WTC11 (cell line): ENCODE data around the gene RNGTT. TPM values are rescaled to one million over a fixed set of nuclear protein-coding genes. Genes with fewer than 3 reads are reported as not detected.

Experiments
- ATAC-seq: fragments of 200-7000 bp; cut with Tn5 transposase; 2 replicates; pipeline ENCODE4 v1.10.0; 2021; ENCODE audit warnings: mild to moderate bottlenecking, moderate library complexity
- CTCF ChIA-PET: fragments of 300-600 bp; sonication (Branson Sonifier 250); formaldehyde crosslinking; loops from one replicate; lab custom pipeline; 2021; ENCODE audit warnings: antibody characterized with exemption; lab: Charles Lee
- POLR2A ChIA-PET: fragments of 350-600 bp; sonication (Branson Sonifier 250); formaldehyde crosslinking; loops from one replicate; lab custom pipeline; 2021; ENCODE audit warnings: antibody characterized with exemption; lab: Charles Lee
- DNase-seq: peaks from one replicate; pipeline ENCODE4 v3.0.0; 2021; ENCODE audit warnings: low spot score
- H3K27ac Mint-ChIP-seq: 2 replicates; pipeline ENCODE4 v1.8.0; 2021; ENCODE audit warnings: mixed read lengths
- H3K27me3 Mint-ChIP-seq: 2 replicates; pipeline ENCODE4 v1.8.0; 2021; ENCODE audit warnings: low read depth, mild to moderate bottlenecking, moderate library complexity, mixed read lengths
- H3K36me3 Mint-ChIP-seq: 2 replicates; pipeline ENCODE4 v1.8.0; 2021; ENCODE audit warnings: mixed read lengths
- H3K4me1 Mint-ChIP-seq: 2 replicates; pipeline ENCODE4 v1.8.0; 2022; ENCODE audit warnings: mixed read lengths
- H3K4me3 Mint-ChIP-seq: 2 replicates; pipeline ENCODE4 v1.8.0; 2021; ENCODE audit warnings: mild to moderate bottlenecking, moderate library complexity, mixed read lengths
- H3K9me3 Mint-ChIP-seq: 2 replicates; pipeline ENCODE4 v1.8.0; 2021; ENCODE audit warnings: mixed read lengths
- ATF1 ChIP-seq: sonication (generic); formaldehyde crosslinking; IDR thresholded peaks from 2 replicates; pipeline ENCODE4 v1.8.1; 2023; ENCODE audit warnings: mild to moderate bottlenecking, moderate library complexity, missing genetic modification reagents
- E2F5 ChIP-seq: sonication (generic); formaldehyde crosslinking; IDR thresholded peaks from 2 replicates; pipeline ENCODE4 v1.8.1; 2022; ENCODE audit warnings: mild to moderate bottlenecking, moderate library complexity, missing genetic modification reagents
- ELF4 ChIP-seq: sonication (generic); formaldehyde crosslinking; IDR thresholded peaks from 2 replicates; pipeline ENCODE4 v1.8.1; 2022; ENCODE audit warnings: low read depth, mild to moderate bottlenecking, moderate library complexity, missing genetic modification reagents
- ETV6 ChIP-seq: sonication (generic); formaldehyde crosslinking; IDR thresholded peaks from 2 replicates; pipeline ENCODE4 v1.8.1; 2022; ENCODE audit warnings: mild to moderate bottlenecking, missing genetic modification reagents
- GABPB1 ChIP-seq: sonication (generic); formaldehyde crosslinking; IDR thresholded peaks from 2 replicates; pipeline ENCODE4 v1.8.1; 2023; ENCODE audit warnings: mild to moderate bottlenecking, missing genetic modification reagents
- IRF1 ChIP-seq: sonication (generic); formaldehyde crosslinking; IDR thresholded peaks from 2 replicates; pipeline ENCODE4 v1.8.0; 2023; ENCODE audit warnings: missing genetic modification reagents
- NFE2L1 ChIP-seq: sonication (generic); formaldehyde crosslinking; IDR thresholded peaks from 2 replicates; pipeline ENCODE4 v1.8.1; 2023; ENCODE audit warnings: missing genetic modification reagents
- RORB ChIP-seq: fragments of 250-450 bp; sonication (Bioruptor Pico); IDR thresholded peaks from 2 replicates; pipeline ENCODE4 v1.9.0; 2021; ENCODE audit warnings: mild to moderate bottlenecking
- SMAD4 ChIP-seq: sonication (generic); formaldehyde crosslinking; IDR thresholded peaks from 2 replicates; pipeline ENCODE4 v1.8.0; 2022; ENCODE audit warnings: mild to moderate bottlenecking, missing genetic modification reagents
- TCF7 ChIP-seq: sonication (generic); formaldehyde crosslinking; IDR thresholded peaks from 2 replicates; pipeline ENCODE4 v1.8.0; 2022; ENCODE audit warnings: mild to moderate bottlenecking, low read depth, missing genetic modification reagents, moderate library complexity
- TEAD4 ChIP-seq: sonication (generic); formaldehyde crosslinking; IDR thresholded peaks from 2 replicates; pipeline ENCODE4 v1.8.0; 2022; ENCODE audit warnings: mild to moderate bottlenecking, missing genetic modification reagents
- ZNF138 ChIP-seq: sonication (generic); formaldehyde crosslinking; conservative IDR thresholded peaks from 2 replicates; pipeline ENCODE4 v1.8.1; 2022; ENCODE audit warnings: mild to moderate bottlenecking, moderate library complexity, missing genetic modification reagents
- ZNF263 ChIP-seq: sonication (generic); formaldehyde crosslinking; IDR thresholded peaks from 2 replicates; pipeline ENCODE4 v1.8.1; 2022; ENCODE audit warnings: low read depth, mild to moderate bottlenecking, moderate library complexity, missing genetic modification reagents
- ZNF281 ChIP-seq: sonication (generic); formaldehyde crosslinking; IDR thresholded peaks from 2 replicates; pipeline ENCODE4 v1.8.0; 2023; ENCODE audit warnings: mild to moderate bottlenecking, missing genetic modification reagents
- ZNF317 ChIP-seq: sonication (generic); formaldehyde crosslinking; IDR thresholded peaks from 2 replicates; pipeline ENCODE4 v1.8.1; 2023; ENCODE audit warnings: low read depth, mild to moderate bottlenecking, moderate library complexity, missing genetic modification reagents, borderline replicate concordance
- ZSCAN18 ChIP-seq: fragments of 250-450 bp; sonication (Bioruptor Pico); IDR thresholded peaks from 2 replicates; pipeline ENCODE4 v2.1.2; 2022; ENCODE audit warnings: mild to moderate bottlenecking, moderate library complexity
- total RNA-seq: library from RNA; stranded (reverse); gene quantifications from 3 replicates; pipeline ENCODE4 v1.2.3, GENCODE V29; 2021

Gene RNGTT
- total RNA-seq, 1 experiment from 2014 or later = 20.4 TPM

GRCh38 chr6:88566746-88567534, 396.5 kb downstream of the RNGTT start:
- no peak overlapping the region for H3K4me3 Mint-ChIP-seq
- H3K9me3 Mint-ChIP-seq = peaks cover 30% of the 10 kb centered on the region
- ChIA-PET POLR2A (no interaction called here), CTCF (interaction anchor here (0.9 kb wide), 1 partner anchor 74 kb away, joined by 3 read pairs; no protein-coding TSS in a partner anchor)
- peaks cover 11% of the 10 kb centered on the region for H3K4me1 Mint-ChIP-seq
- H3K27me3 Mint-ChIP-seq = no peaks in the 10 kb centered on the region; the same call in 1 of the 2 replicates
- no peak overlapping the region for H3K27ac Mint-ChIP-seq
- TF ChIP-seq E2F5 (CRISPR knock-in tag) = no peak
- DNase-seq (no peak), ATAC-seq (peak; percentile 69)
- H3K36me3 Mint-ChIP-seq = peaks cover 17% of the 10 kb centered on the region

- Mint-ChIP-seq H3K4me3 (no peak overlapping the region), H3K4me1 (peaks cover 20% of the 10 kb centered on the region), H3K27me3 (no peaks in the 10 kb centered on the region; the same call in 1 of the 2 replicates), H3K27ac (no peak overlapping the region), H3K9me3 (peaks cover 21% of the 10 kb centered on the region), H3K36me3 (peaks cover 14% of the 10 kb centered on the region)
- no peak for DNase-seq
- TF ChIP-seq RORB = no peak
- no peak for TF ChIP-seq TCF7 (CRISPR knock-in tag)
- no peak for TF ChIP-seq ZNF263
- no peak for TF ChIP-seq ATF1 (CRISPR knock-in tag)
- no peak for TF ChIP-seq ETV6 (CRISPR knock-in tag)
- TF ChIP-seq ZNF281 (CRISPR knock-in tag) = no peak
- no peak for TF ChIP-seq ELF4
- no peak for TF ChIP-seq IRF1 (CRISPR knock-in tag)
- no peak for TF ChIP-seq TEAD4
- no peak for TF ChIP-seq ZSCAN18 (CRISPR knock-in tag)
- no peak for TF ChIP-seq ZNF317 (CRISPR knock-in tag)
- no peak for TF ChIP-seq GABPB1 (CRISPR knock-in tag)
- TF ChIP-seq ZNF138 (CRISPR knock-in tag) = no peak
- no peak for TF ChIP-seq NFE2L1 (CRISPR knock-in tag)
- no peak for ATAC-seq
- CTCF ChIA-PET = interaction anchor here (0.8 kb wide), 1 partner anchor 34 kb away, joined by 3 read pairs; no protein-coding TSS in a partner anchor
- POLR2A ChIA-PET = no interaction called here
Measured at GRCh38 chr6:88565836-88566235, 397.6 kb downstream of the RNGTT start.

- no peak overlapping the region for H3K27ac Mint-ChIP-seq
- H3K9me3 Mint-ChIP-seq = peaks cover 16% of the 10 kb centered on the region
- H3K4me1 Mint-ChIP-seq = peaks cover 20% of the 10 kb centered on the region
- no peak overlapping the region for H3K4me3 Mint-ChIP-seq
- ATAC-seq = peak; percentile 35; the same call in 1 of the 2 replicates
- no peak for TF ChIP-seq SMAD4
- no peak for TF ChIP-seq ZNF317 (CRISPR knock-in tag)
- TF ChIP-seq ZSCAN18 (CRISPR knock-in tag) = no peak
- DNase-seq = no peak
- POLR2A ChIA-PET = no interaction called here
- CTCF ChIA-PET = interaction anchor here (0.8 kb wide), 1 partner anchor 34 kb away, joined by 3 read pairs; no protein-coding TSS in a partner anchor
- peaks cover 10% of the 10 kb centered on the region for H3K36me3 Mint-ChIP-seq
- no peaks in the 10 kb centered on the region; the same call in 1 of the 2 replicates for H3K27me3 Mint-ChIP-seq
Measured at GRCh38 chr6:88565409-88565811, 398.0 kb downstream of the RNGTT start.
